H1 (cell line): ENCODE measurements around the gene UBE2I. TPM values are rescaled to one million over a fixed set of nuclear protein-coding genes. Genes with fewer than 3 reads are reported as not detected.

Source experiments
- BACH1 ChIP-seq: IDR thresholded peaks from 2 replicates; pipeline ENCODE4 v1.6.1; 2012; ENCODE audit warnings: low read length, improper control_type of control experiment
- CEBPB ChIP-seq: IDR thresholded peaks from 2 replicates; pipeline ENCODE4 v1.6.1; 2012; ENCODE audit warnings: low read depth, low read length
- CHD2 ChIP-seq: IDR thresholded peaks from 2 replicates; pipeline ENCODE4 v1.6.1; 2012; ENCODE audit warnings: low read length, improper control_type of control experiment
- CREB1 ChIP-seq: IDR thresholded peaks from 2 replicates; pipeline ENCODE4 v1.6.1; 2012; ENCODE audit warnings: inconsistent platforms
- EGR1 ChIP-seq: IDR thresholded peaks from 2 replicates; pipeline ENCODE4 v1.6.1; 2011; ENCODE audit warnings: low read depth, low read length, borderline replicate concordance
- FOSL1 ChIP-seq: IDR thresholded peaks from 2 replicates; pipeline ENCODE4 v1.6.1; 2011; ENCODE audit warnings: mild to moderate bottlenecking, low read depth, low read length, moderate library complexity; ENCODE audit not compliant: insufficient read depth
- HDAC2 ChIP-seq, 2 experiments: fragments of 300-600 bp in 1 of 2; sonication (generic) in 1 of 2; IDR thresholded peaks; 2 replicates each; pipeline ENCODE4 v1.6.1; 2011 to 2012; ENCODE audit warnings: low read depth in 2 of 2, low read length in 2 of 2, mild to moderate bottlenecking in 2 of 2, moderate library complexity in 2 of 2, borderline replicate concordance in 1 of 2, inconsistent platforms in 1 of 2
- NANOG ChIP-seq: IDR thresholded peaks from 2 replicates; pipeline ENCODE4 v1.6.1; 2011; ENCODE audit warnings: low read length, low read depth, mild to moderate bottlenecking, inconsistent platforms; ENCODE audit not compliant: insufficient read depth, poor library complexity, severe bottlenecking
- SIN3A ChIP-seq, 2 experiments: IDR thresholded peaks in 1 of 2; conservative IDR thresholded peaks in 1 of 2; 2 replicates each; pipeline ENCODE4 v1.6.1; 2011 to 2012; ENCODE audit warnings: low read length in 2 of 2, improper control_type of control experiment in 1 of 2, low read depth in 1 of 2, mild to moderate bottlenecking in 1 of 2
- SP1 ChIP-seq: IDR thresholded peaks from 2 replicates; pipeline ENCODE4 v1.6.1; 2011; ENCODE audit warnings: low read depth, low read length
- SP4 ChIP-seq: IDR thresholded peaks from 2 replicates; pipeline ENCODE4 v1.6.1; 2012; ENCODE audit warnings: low read length, inconsistent platforms
- TEAD4 ChIP-seq: IDR thresholded peaks from 2 replicates; pipeline ENCODE4 v1.6.1; 2012; ENCODE audit warnings: low read depth, low read length, inconsistent platforms, mixed read lengths
- polyA plus RNA-seq, 7 experiments: library from polyadenylated mRNA; depleted of rRNA in 3 of 7; stranded (reverse) in 5 of 7; unstranded in 2 of 7; fragments of >200 nt in 5 of 7; fragments of 200-250 nt in 2 of 7; gene quantifications; 1 replicate in 5 of 7; 2 replicates in 1 of 7; 4 replicates in 1 of 7; pipeline versions ENCODE4 v1.2.1 to v1.2.3, GENCODE V29; 2011 to 2013; ENCODE audit warnings: missing spikeins in 2 of 7, mixed read lengths in 2 of 7
- total RNA-seq: library from RNA; stranded (reverse); fragmentation: NEBNext Ultra II Directional; extraction: Animal tissue kit (Norgen Biotek cat#: 25700); gene quantifications from 2 replicates; pipeline ENCODE4 v1.2.1, GENCODE V29; 2021

The UBE2I gene
- total and polyA plus RNA-seq, 2 of the 8 experiments (the other 6 are each of a cell fraction or from before 2014, with no cell fraction given): 148 to 268 TPM

DNA sequence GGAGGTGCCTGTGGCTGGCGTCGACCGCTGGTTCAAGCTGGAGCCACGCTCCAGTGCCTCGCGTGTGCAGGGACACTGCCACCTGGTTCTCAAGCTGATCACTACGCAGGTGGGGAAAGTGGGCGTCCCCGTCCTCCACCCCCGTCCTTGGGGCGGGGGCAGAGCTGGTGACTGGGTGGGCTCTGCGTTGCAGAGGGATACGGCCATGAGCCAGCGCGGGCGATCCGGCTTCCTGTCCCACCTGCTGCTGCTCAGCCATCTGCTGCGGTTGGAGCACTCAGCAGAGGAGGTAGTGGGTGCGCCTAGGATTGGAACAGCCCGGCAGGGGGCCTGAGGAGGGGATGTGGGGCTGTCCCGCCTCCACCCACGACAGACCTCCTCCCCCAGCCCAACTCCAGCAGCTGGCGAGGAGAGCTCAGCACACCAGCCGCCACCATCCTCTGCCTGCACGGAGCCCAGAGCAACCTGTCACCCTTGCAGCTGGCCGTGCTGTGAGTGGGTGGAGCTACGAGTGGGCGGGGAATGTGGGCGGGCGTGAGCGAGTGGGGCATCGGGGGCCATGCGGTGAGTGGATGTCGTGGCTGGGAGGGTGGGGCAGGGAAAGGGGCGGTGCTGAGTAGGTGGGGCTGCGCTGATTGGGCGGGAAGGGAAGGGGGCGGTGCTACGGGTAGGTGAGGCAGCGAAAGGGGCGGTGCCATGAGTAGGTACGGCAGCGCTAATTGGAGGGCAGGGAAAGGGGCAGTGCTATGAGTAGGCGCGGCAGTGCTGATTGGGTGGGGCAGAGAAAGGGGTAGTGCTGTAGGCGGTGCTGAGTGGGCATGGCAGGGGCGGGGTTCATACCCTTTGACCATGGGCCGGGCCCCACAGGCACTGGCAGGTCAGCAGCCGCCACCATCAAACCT, 33.3 kb downstream of the UBE2I start (continued):
- TF ChIP-seq CREB1: peak; percentile 61; the same call in 1 of the 2 replicates
- peak; percentile 80 for TF ChIP-seq TEAD4
- TF ChIP-seq BACH1: peak; percentile 73; the same call in 1 of the 2 replicates
- TF ChIP-seq HDAC2 (IDR thresholded peaks at IDR 0.05; ENCODE audit: borderline replicate concordance in 1 of 2, low read depth in 2 of 2, low read length in 2 of 2): peak in 1 of 2 experiments; percentile 82; a peak in 1 of 4 replicates
- peak; percentile 53; the same call in 1 of the 2 replicates for TF ChIP-seq EGR1
- TF ChIP-seq FOSL1: no peak
- TF ChIP-seq SP1: peak; percentile 92
- TF ChIP-seq NANOG: no peak
- TF ChIP-seq CEBPB: no peak
- peak; percentile 97 for TF ChIP-seq SP4
- peak; percentile 56 for TF ChIP-seq CHD2
- peak; percentile 78 to 89; a peak in 3 of 4 replicates for TF ChIP-seq SIN3A (conservative IDR thresholded peaks at IDR 0.05 in 1 of 2, IDR thresholded peaks at IDR 0.05 in 1 of 2; ENCODE audit: low read depth in 1 of 2, low read length in 2 of 2)
